ENCODE results near the gene B4GALNT4. TPM values are rescaled to one million over a fixed set of nuclear protein-coding genes. Genes with fewer than 3 reads are reported as not detected.

B4GALNT4 gene
- total and polyA plus RNA-seq, 2 of the 13 experiments (the other 11 are each of a cell fraction or from before 2014, with no cell fraction given), result 30.5 to 50.1 TPM

DNA sequence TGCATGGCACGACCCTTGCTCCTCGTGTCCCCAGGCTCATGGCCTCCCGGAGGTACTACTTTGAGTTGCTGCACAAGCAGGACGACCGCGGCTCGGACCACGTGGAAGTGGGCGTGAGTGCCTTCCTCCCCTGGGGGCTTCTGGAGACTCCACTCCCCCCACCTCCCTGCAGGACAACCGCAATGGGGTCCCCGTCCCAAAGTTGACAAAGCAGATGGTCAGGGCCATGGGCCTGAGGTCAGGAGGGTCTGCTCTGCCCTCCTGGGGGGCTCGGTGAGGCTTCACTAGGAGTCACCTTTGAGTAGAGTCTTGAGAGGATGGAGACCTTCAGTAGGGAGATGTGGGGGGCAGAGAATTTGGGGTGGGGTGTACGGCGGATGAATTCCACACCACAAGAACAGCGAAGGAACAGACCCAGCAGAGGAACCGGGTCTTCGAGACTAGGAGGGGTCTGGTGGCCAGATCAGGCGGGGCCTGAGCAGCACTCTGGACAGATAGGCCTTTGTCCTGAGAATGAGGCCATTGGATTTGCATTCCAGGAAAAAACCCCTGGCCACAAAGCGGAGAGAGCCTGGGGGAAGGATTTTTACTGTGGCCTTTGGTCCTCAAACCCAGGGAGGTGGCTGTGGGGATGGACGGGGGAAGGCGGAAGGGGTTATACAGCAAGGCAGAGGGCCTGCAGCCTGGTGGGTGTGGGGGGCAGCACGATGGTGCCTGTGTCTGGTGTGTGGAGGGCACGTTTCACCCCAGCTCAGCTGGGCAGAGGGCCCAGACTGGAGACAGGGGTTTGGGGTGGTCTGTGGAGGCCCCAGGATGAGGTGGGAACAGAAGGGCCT, 4.6 kb downstream of the B4GALNT4 start (continued):
- TF ChIP-seq, protein P1, sequence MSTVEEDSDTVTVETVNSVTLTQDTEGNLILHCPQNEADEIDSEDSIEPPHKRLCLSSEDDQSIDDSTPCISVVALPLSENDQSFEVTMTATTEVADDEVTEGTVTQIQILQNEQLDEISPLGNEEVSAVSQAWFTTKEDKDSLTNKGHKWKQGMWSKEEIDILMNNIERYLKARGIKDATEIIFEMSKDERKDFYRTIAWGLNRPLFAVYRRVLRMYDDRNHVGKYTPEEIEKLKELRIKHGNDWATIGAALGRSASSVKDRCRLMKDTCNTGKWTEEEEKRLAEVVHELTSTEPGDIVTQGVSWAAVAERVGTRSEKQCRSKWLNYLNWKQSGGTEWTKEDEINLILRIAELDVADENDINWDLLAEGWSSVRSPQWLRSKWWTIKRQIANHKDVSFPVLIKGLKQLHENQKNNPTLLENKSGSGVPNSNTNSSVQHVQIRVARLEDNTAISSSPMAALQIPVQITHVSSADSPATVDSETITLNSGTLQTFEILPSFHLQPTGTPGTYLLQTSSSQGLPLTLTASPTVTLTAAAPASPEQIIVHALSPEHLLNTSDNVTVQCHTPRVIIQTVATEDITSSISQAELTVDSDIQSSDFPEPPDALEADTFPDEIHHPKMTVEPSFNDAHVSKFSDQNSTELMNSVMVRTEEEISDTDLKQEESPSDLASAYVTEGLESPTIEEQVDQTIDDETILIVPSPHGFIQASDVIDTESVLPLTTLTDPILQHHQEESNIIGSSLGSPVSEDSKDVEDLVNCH (CRISPR knock-in tag; IDR thresholded peaks at IDR 0.05), result no peak
- TF ChIP-seq ZSCAN12 (CRISPR knock-in tag; IDR thresholded peaks at IDR 0.05) (no peak), LCORL (IDR thresholded peaks at IDR 0.05) (no peak), LCORL (CRISPR knock-in tag; IDR thresholded peaks at IDR 0.05) (peak; percentile 78), ZNF460 (CRISPR knock-in tag; IDR thresholded peaks at IDR 0.05; ENCODE audit: borderline replicate concordance) (no peak), PHF21A (CRISPR knock-in tag; IDR thresholded peaks at IDR 0.05) (peak; percentile 92), ZSCAN29 (CRISPR knock-in tag; conservative IDR thresholded peaks at IDR 0.05) (peak; percentile 68; the same call in 1 of the 2 replicates), THAP11 (CRISPR knock-in tag; IDR thresholded peaks at IDR 0.05) (0 out of 2 replicates have a peak, but pooled peaks have one; percentile 16), AHR (CRISPR knock-in tag; IDR thresholded peaks at IDR 0.05) (no peak), TBX2 (CRISPR knock-in tag; IDR thresholded peaks at IDR 0.05; ENCODE audit: borderline replicate concordance) (peak; percentile 43; the same call in 1 of the 2 replicates)
- TF ChIP-seq, protein P2, sequence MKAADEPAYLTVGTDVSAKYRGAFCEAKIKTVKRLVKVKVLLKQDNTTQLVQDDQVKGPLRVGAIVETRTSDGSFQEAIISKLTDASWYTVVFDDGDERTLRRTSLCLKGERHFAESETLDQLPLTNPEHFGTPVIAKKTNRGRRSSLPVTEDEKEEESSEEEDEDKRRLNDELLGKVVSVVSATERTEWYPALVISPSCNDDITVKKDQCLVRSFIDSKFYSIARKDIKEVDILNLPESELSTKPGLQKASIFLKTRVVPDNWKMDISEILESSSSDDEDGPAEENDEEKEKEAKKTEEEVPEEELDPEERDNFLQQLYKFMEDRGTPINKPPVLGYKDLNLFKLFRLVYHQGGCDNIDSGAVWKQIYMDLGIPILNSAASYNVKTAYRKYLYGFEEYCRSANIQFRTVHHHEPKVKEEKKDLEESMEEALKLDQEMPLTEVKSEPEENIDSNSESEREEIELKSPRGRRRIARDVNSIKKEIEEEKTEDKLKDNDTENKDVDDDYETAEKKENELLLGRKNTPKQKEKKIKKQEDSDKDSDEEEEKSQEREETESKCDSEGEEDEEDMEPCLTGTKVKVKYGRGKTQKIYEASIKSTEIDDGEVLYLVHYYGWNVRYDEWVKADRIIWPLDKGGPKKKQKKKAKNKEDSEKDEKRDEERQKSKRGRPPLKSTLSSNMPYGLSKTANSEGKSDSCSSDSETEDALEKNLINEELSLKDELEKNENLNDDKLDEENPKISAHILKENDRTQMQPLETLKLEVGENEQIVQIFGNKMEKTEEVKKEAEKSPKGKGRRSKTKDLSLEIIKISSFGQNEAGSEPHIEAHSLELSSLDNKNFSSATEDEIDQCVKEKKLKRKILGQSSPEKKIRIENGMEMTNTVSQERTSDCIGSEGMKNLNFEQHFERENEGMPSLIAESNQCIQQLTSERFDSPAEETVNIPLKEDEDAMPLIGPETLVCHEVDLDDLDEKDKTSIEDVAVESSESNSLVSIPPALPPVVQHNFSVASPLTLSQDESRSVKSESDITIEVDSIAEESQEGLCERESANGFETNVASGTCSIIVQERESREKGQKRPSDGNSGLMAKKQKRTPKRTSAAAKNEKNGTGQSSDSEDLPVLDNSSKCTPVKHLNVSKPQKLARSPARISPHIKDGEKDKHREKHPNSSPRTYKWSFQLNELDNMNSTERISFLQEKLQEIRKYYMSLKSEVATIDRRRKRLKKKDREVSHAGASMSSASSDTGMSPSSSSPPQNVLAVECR (CRISPR knock-in tag; IDR thresholded peaks at IDR 0.05; ENCODE audit: borderline replicate concordance), result peak; percentile 42; the same call in 1 of the 2 replicates
- TF ChIP-seq, protein P3, sequence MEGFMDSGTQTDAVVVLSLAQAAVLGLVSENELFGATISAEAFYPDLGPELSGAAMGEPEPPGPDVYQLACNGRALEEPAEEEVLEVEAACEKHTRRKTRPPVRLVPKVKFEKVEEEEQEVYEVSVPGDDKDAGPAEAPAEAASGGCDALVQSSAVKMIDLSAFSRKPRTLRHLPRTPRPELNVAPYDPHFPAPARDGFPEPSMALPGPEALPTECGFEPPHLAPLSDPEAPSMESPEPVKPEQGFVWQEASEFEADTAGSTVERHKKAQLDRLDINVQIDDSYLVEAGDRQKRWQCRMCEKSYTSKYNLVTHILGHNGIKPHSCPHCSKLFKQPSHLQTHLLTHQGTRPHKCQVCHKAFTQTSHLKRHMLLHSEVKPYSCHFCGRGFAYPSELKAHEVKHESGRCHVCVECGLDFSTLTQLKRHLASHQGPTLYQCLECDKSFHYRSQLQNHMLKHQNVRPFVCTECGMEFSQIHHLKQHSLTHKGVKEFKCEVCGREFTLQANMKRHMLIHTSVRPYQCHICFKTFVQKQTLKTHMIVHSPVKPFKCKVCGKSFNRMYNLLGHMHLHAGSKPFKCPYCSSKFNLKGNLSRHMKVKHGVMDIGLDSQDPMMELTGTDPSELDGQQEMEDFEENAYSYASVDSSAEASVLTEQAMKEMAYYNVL (CRISPR knock-in tag; IDR thresholded peaks at IDR 0.05; ENCODE audit: borderline replicate concordance), result peak; percentile 46; the same call in 1 of the 2 replicates
- TF ChIP-seq, protein P4, sequence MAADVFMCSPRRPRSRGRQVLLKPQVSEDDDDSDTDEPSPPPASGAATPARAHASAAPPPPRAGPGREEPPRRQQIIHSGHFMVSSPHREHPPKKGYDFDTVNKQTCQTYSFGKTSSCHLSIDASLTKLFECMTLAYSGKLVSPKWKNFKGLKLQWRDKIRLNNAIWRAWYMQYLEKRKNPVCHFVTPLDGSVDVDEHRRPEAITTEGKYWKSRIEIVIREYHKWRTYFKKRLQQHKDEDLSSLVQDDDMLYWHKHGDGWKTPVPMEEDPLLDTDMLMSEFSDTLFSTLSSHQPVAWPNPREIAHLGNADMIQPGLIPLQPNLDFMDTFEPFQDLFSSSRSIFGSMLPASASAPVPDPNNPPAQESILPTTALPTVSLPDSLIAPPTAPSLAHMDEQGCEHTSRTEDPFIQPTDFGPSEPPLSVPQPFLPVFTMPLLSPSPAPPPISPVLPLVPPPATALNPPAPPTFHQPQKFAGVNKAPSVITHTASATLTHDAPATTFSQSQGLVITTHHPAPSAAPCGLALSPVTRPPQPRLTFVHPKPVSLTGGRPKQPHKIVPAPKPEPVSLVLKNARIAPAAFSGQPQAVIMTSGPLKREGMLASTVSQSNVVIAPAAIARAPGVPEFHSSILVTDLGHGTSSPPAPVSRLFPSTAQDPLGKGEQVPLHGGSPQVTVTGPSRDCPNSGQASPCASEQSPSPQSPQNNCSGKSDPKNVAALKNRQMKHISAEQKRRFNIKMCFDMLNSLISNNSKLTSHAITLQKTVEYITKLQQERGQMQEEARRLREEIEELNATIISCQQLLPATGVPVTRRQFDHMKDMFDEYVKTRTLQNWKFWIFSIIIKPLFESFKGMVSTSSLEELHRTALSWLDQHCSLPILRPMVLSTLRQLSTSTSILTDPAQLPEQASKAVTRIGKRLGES (CRISPR knock-in tag; IDR thresholded peaks at IDR 0.05; ENCODE audit: borderline replicate concordance), result no peak
